Osteoblast (primary cell): ENCODE data around the gene GUCY2F. TPM values are rescaled to one million over a fixed set of nuclear protein-coding genes. Genes with fewer than 3 reads are reported as not detected.

ENCODE experiments used
- DNase-seq: peaks from one replicate; pipeline ENCODE4 v3.0.0; 2011; ENCODE audit warnings: low spot score, mixed read lengths; ENCODE audit not compliant: insufficient read length; ENCODE audit errors: missing footprints
- H2AFZ ChIP-seq: 2 replicates; pipeline ENCODE4 v1.6.0; 2011; ENCODE audit warnings: mild to moderate bottlenecking, low read length
- H3K27ac ChIP-seq: 2 replicates; pipeline ENCODE4 v1.5.1; 2011; ENCODE audit warnings: mild to moderate bottlenecking, low read depth, low read length, moderate library complexity
- H3K27me3 ChIP-seq: 2 replicates; pipeline ENCODE4 v1.6.0; 2012; ENCODE audit warnings: mild to moderate bottlenecking, control low read depth, inconsistent platforms, low read length, moderate library complexity; ENCODE audit not compliant: insufficient read depth
- H3K36me3 ChIP-seq: 2 replicates; pipeline ENCODE4 v1.5.1; 2011; ENCODE audit warnings: mild to moderate bottlenecking, low read length, control low read depth, moderate library complexity; ENCODE audit not compliant: insufficient read depth
- H3K4me1 ChIP-seq: 2 replicates; pipeline ENCODE4 v1.5.1; 2011; ENCODE audit warnings: mild to moderate bottlenecking, low read length, control low read depth, moderate library complexity; ENCODE audit not compliant: insufficient read depth
- H3K4me2 ChIP-seq: 2 replicates; pipeline ENCODE4 v1.6.0; 2011; ENCODE audit warnings: mild to moderate bottlenecking, low read length; ENCODE audit not compliant: insufficient read depth
- H3K4me3 ChIP-seq: fragments of 200-600 bp; sonication (generic); 3 replicates; pipeline ENCODE4 v1.5.1; 2012; ENCODE audit warnings: mild to moderate bottlenecking, low read length, inconsistent platforms; ENCODE audit not compliant: insufficient read depth
- H3K79me2 ChIP-seq: 2 replicates; pipeline ENCODE4 v1.6.0; 2012; ENCODE audit warnings: mild to moderate bottlenecking, low read length, control low read depth, inconsistent platforms; ENCODE audit not compliant: insufficient read depth
- H3K9me3 ChIP-seq: 2 replicates; pipeline ENCODE4 v1.5.1; 2011; ENCODE audit warnings: low read depth, low read length, control low read depth
- H4K20me1 ChIP-seq: 2 replicates; pipeline ENCODE4 v1.6.0; 2012; ENCODE audit warnings: mild to moderate bottlenecking, low read length, control low read depth; ENCODE audit not compliant: insufficient read depth
- total RNA-seq: library from RNA; depleted of rRNA; stranded (reverse); fragments of >200 nt; gene quantifications from 2 replicates; pipeline ENCODE4 v1.2.3, GENCODE V29; 2012
- TF ChIP-seq, protein P1 (sequence below): IDR thresholded peaks from 2 replicates; pipeline ENCODE4 v1.5.1; 2011; ENCODE audit warnings: mild to moderate bottlenecking, low read depth, low read length, moderate library complexity; ENCODE audit errors: extremely low read depth

GUCY2F gene
- under 0.01 TPM in 1 of 2 replicates, not detected in the other for total RNA-seq

DNA sequence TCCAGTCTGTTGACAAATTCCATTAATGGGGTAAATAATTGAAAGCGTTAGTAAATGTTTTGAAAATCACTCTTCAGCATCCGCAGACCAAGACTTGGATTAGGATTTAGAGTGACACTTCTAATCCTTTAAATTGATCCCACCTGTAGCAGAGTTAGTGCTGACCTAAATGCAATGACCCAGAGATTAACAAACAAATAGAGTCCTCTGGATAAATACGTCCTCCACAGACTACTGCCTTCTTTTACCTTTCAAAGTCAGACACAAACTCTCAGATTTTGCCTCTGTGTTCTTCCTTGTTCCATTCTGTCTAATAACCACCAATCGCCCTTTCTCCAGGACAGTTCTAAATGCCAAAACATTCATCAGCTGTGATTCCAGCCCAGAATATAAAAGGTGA lies at the start of gene GUCY2F:
Gene GUCY2F, minus strand, starts transcription at position 101 of the 400 bp plus-strand sequence. CDS start 6,150 bp downstream, outside the sequence.
- no peaks in the 10 kb centered on the region for H3K79me2 ChIP-seq
- H3K27ac ChIP-seq, result no peak within 1 kb of the TSS
- H3K36me3 ChIP-seq, result no peaks in the 10 kb centered on the region
- no peaks in the 10 kb centered on the region for H3K4me1 ChIP-seq
- no peak within 1 kb of the TSS for H3K4me3 ChIP-seq
- H3K9me3 ChIP-seq, result no peaks in the 10 kb centered on the region
- TF ChIP-seq, protein P1, sequence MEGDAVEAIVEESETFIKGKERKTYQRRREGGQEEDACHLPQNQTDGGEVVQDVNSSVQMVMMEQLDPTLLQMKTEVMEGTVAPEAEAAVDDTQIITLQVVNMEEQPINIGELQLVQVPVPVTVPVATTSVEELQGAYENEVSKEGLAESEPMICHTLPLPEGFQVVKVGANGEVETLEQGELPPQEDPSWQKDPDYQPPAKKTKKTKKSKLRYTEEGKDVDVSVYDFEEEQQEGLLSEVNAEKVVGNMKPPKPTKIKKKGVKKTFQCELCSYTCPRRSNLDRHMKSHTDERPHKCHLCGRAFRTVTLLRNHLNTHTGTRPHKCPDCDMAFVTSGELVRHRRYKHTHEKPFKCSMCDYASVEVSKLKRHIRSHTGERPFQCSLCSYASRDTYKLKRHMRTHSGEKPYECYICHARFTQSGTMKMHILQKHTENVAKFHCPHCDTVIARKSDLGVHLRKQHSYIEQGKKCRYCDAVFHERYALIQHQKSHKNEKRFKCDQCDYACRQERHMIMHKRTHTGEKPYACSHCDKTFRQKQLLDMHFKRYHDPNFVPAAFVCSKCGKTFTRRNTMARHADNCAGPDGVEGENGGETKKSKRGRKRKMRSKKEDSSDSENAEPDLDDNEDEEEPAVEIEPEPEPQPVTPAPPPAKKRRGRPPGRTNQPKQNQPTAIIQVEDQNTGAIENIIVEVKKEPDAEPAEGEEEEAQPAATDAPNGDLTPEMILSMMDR, result no peak
- no peak within 1 kb of the TSS for H2AFZ ChIP-seq
- no peak within 1 kb of the TSS for H3K4me2 ChIP-seq
- peaks cover 39% of the 10 kb centered on the region for H3K27me3 ChIP-seq
- DNase-seq, result no peak
- no peaks in the 10 kb centered on the region for H4K20me1 ChIP-seq

DNA sequence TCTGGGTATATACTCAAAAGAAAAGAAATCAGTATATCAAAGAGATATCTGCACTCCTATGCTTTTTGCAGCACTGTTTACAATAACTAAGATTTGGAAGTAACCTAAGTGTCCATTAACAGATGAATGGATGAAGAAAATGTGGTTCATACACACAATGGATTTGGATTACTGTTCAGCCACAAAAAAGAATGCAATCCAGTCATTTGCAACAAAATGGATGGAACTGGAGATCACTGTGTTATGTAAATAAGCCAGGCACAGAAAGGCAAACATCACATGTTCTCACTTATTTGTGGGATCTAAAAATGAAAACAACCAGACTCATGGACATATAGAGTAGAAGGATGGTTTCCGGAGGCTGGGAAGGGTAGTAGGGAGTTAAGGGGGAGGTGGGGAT lies 37.1 kb upstream of the GUCY2F start:
- H3K36me3 ChIP-seq, result no peaks in the 10 kb centered on the region
- H3K4me2 ChIP-seq, result no peak overlapping the region
- H3K9me3 ChIP-seq, result no peaks in the 10 kb centered on the region
- H3K27ac ChIP-seq, result no peak overlapping the region
- no peak overlapping the region for H3K4me3 ChIP-seq
- H3K27me3 ChIP-seq, result peaks cover 16% of the 10 kb centered on the region
- H4K20me1 ChIP-seq, result no peaks in the 10 kb centered on the region
- H3K79me2 ChIP-seq, result no peaks in the 10 kb centered on the region
- H3K4me1 ChIP-seq, result no peaks in the 10 kb centered on the region
- H2AFZ ChIP-seq, result no peak overlapping the region
- TF ChIP-seq, protein P1, result no peak
- no peak for DNase-seq

DNA sequence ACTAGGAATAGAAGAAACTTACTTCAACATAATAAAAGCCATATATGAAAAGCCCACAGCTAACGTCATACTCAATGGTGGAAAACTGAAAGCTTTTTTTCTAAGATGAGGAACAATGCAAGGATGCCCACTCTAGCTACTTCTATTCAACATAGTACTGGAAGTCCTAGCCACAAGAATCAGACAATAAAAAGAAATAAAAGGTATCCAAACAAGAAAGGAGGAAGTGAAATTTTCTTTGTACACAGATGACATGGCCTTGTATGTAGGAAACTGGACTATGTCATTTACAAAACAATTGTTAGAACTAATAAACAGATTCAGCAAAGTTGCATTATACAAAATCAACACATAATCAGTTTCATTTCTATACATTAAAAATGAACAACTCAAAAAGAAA lies 29.2 kb upstream of the GUCY2F start:
- Histone ChIP-seq H3K4me2 (no peak overlapping the region), H4K20me1 (no peaks in the 10 kb centered on the region), H3K79me2 (no peaks in the 10 kb centered on the region), H3K4me3 (no peak overlapping the region), H3K4me1 (no peaks in the 10 kb centered on the region), H3K9me3 (no peaks in the 10 kb centered on the region), H3K36me3 (no peaks in the 10 kb centered on the region), H3K27ac (no peak overlapping the region), H2AFZ (no peak overlapping the region), H3K27me3 (peaks cover 18% of the 10 kb centered on the region)
- DNase-seq, result no peak
- TF ChIP-seq, protein P1, result no peak

DNA sequence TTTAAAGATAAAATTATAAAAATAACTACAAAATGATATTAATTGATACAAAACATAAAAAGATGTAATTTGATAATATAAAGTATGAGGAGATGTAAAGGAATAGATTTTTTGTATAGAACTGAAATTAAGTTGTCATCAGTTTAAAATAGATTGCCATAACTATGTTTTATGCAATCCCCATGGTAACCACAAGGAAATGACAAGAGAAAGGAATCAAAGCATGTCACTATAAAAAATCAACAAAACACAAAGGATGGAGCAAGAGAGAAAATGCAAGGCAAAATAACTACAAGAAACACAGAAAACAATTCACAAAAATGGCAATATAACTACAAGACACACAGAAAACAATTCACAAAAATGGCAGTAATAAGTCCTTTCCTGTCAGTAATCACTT lies 27.0 kb upstream of the GUCY2F start:
- H3K9me3 ChIP-seq, result no peaks in the 10 kb centered on the region
- no peak overlapping the region for H3K27ac ChIP-seq
- H3K4me1 ChIP-seq, result no peaks in the 10 kb centered on the region
- peaks cover 16% of the 10 kb centered on the region for H3K27me3 ChIP-seq
- H3K36me3 ChIP-seq, result no peaks in the 10 kb centered on the region
- TF ChIP-seq, protein P1, result no peak
- H3K79me2 ChIP-seq, result no peaks in the 10 kb centered on the region
- H4K20me1 ChIP-seq, result no peaks in the 10 kb centered on the region
- no peak overlapping the region for H2AFZ ChIP-seq
- DNase-seq, result no peak
- H3K4me2 ChIP-seq, result no peak overlapping the region
- H3K4me3 ChIP-seq, result no peak overlapping the region
